A673 (cell line): Measurements from ENCODE around the gene FAM228A. TPM values are rescaled to one million over a fixed set of nuclear protein-coding genes. Genes with fewer than 3 reads are reported as not detected.

Experiments
- BruUV-seq: library from RNA; stranded (reverse); fragments of 400-500 nt; replicated peaks from 2 replicates; lab custom pipeline; 2021; lab: Mats Ljungman, UMichigan
- CTCF ChIA-PET: fragments of 300-600 bp; sonication (Branson Sonifier 250); formaldehyde crosslinking; loops from one replicate; lab custom pipeline; 2022; ENCODE audit warnings: antibody characterized with exemption; lab: Charles Lee
- POLR2A ChIA-PET: fragments of 300-600 bp; sonication (Branson Sonifier 250); formaldehyde crosslinking; loops from one replicate; lab custom pipeline; 2022; ENCODE audit warnings: antibody characterized with exemption; ENCODE audit not compliant: low non-redundant PET; lab: Charles Lee
- DNase-seq: peaks from one replicate; pipeline ENCODE4 v3.0.0-alpha.2; 2015; ENCODE audit warnings: low spot score
- H3K27ac ChIP-seq: fragments of 200-600 bp; sonication (generic); 2 replicates; pipeline ENCODE4 v1.5.1; 2016; ENCODE audit warnings: mixed run types, low read depth, mild to moderate bottlenecking, mixed read lengths, antibody characterized with exemption, low read length; ENCODE audit not compliant: poor library complexity, severe bottlenecking
- H3K27me3 ChIP-seq: fragments of 200-600 bp; sonication (generic); replicated peaks from 2 replicates; pipeline ENCODE4 v1.6.1; 2017; ENCODE audit warnings: mixed run types, low read depth, mild to moderate bottlenecking, mixed read lengths, antibody characterized with exemption, low read length; ENCODE audit not compliant: insufficient read depth, poor library complexity
- H3K36me3 ChIP-seq: fragments of 200-600 bp; sonication (generic); 2 replicates; pipeline ENCODE4 v1.6.1; 2016; ENCODE audit warnings: mixed run types, mild to moderate bottlenecking, mixed read lengths, antibody characterized with exemption, low read length; ENCODE audit not compliant: insufficient read depth, poor library complexity, severe bottlenecking
- H3K4me1 ChIP-seq: fragments of 200-600 bp; sonication (generic); 2 replicates; pipeline ENCODE4 v1.6.1; 2017; ENCODE audit warnings: mixed run types, mild to moderate bottlenecking, mixed read lengths, antibody characterized with exemption, low read length; ENCODE audit not compliant: insufficient read depth, poor library complexity, severe bottlenecking
- H3K4me3 ChIP-seq: fragments of 200-600 bp; sonication (generic); 2 replicates; pipeline ENCODE4 v1.5.1; 2016; ENCODE audit warnings: low read depth, mixed run types, mild to moderate bottlenecking, mixed read lengths, low read length; ENCODE audit not compliant: poor library complexity, severe bottlenecking
- H3K9me3 ChIP-seq: fragments of 200-600 bp; sonication (generic); 2 replicates; pipeline ENCODE4 v1.6.1; 2016; ENCODE audit warnings: mixed run types, low read depth, mild to moderate bottlenecking, mixed read lengths, antibody characterized with exemption, low read length; ENCODE audit not compliant: poor library complexity, severe bottlenecking
- EZH2 ChIP-seq: fragments of 200-600 bp; sonication (generic); IDR thresholded peaks from 2 replicates; pipeline ENCODE4 v1.6.1; 2017; ENCODE audit warnings: borderline replicate concordance, low read depth, mild to moderate bottlenecking, mixed read lengths, antibody characterized with exemption, low read length; ENCODE audit not compliant: poor library complexity, severe bottlenecking
- intact Hi-C: fragments of 100-400 bp; cut with micrococcal nuclease; formaldehyde crosslinking; loops from one replicate; pipeline ENCODE4 v1.10.0; 2022; ENCODE audit not compliant: unreplicated experiment
- total RNA-seq: library from RNA; stranded (reverse); gene quantifications from 2 replicates; pipeline ENCODE4 v1.2.3, GENCODE V29; 2021
- TF ChIP-seq, protein P1 (sequence below): fragments of 300-800, 200-600 bp; sonication (generic); conservative IDR thresholded peaks from 2 replicates; pipeline ENCODE4 v1.5.1; 2017; ENCODE audit warnings: low read depth, mild to moderate bottlenecking, antibody characterized with exemption, low read length, moderate library complexity, mixed read lengths

Gene FAM228A
- total RNA-seq, 1 experiment from 2014 or later, result not detected

DNA sequence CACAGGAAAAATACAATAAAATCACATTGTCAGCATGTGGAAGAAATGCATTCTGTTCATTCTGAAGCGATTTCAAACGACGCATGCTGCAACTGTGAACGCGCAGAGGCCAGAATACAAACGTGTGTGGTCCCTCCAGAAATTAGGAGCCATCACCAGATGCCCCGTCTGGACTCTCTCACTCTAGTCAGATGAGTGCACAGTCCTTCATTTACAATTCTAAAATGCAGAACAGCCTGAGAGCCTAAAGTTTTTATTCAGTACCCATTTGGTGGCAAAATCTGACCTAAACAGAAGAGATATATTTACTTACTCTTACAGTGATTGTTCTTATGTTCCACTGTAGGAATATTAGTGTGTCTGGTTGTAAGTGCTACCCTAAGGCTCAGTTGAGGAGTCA is 36.6 kb downstream of the FAM228A start:
- H3K4me3 ChIP-seq, result no peak overlapping the region
- CTCF ChIA-PET, result no interaction called here
- BruUV-seq, result no TSS peak
- TF ChIP-seq EZH2, result no peak
- TF ChIP-seq, protein P1, sequence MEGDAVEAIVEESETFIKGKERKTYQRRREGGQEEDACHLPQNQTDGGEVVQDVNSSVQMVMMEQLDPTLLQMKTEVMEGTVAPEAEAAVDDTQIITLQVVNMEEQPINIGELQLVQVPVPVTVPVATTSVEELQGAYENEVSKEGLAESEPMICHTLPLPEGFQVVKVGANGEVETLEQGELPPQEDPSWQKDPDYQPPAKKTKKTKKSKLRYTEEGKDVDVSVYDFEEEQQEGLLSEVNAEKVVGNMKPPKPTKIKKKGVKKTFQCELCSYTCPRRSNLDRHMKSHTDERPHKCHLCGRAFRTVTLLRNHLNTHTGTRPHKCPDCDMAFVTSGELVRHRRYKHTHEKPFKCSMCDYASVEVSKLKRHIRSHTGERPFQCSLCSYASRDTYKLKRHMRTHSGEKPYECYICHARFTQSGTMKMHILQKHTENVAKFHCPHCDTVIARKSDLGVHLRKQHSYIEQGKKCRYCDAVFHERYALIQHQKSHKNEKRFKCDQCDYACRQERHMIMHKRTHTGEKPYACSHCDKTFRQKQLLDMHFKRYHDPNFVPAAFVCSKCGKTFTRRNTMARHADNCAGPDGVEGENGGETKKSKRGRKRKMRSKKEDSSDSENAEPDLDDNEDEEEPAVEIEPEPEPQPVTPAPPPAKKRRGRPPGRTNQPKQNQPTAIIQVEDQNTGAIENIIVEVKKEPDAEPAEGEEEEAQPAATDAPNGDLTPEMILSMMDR, result no peak
- H3K4me1 ChIP-seq, result no peaks in the 10 kb centered on the region
- intact Hi-C loops, result no loop called here
- H3K36me3 ChIP-seq, result no peaks in the 10 kb centered on the region
- no peak for DNase-seq
- H3K27me3 ChIP-seq, result no peaks in the 10 kb centered on the region
- POLR2A ChIA-PET, result no interaction called here
- H3K27ac ChIP-seq, result no peak overlapping the region
- H3K9me3 ChIP-seq, result no peaks in the 10 kb centered on the region

DNA sequence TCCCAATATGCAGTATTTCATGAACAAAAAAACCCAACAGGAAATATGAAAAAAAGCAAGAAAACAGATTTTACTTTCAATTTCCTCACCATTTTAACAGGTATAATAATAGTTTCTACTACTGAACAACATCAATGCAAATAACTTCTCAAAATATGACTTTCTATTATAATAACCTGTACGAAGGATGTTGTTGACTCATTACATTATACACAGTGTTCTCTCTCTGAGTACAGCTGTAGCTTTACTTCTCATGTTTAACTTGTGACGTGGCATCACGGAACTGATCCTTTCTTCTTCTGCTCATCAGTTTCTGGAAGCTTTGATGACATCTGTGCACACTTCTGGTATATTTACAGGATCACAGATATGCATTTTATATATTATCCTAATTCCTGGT is 40.0 kb downstream of the FAM228A start:
- no peak for DNase-seq
- H3K4me3 ChIP-seq, result no peak overlapping the region
- intact Hi-C loops, result no loop called here
- BruUV-seq, result no TSS peak
- H3K27ac ChIP-seq, result no peak overlapping the region
- H3K27me3 ChIP-seq, result no peaks in the 10 kb centered on the region
- no peaks in the 10 kb centered on the region for H3K9me3 ChIP-seq
- H3K4me1 ChIP-seq, result no peaks in the 10 kb centered on the region
- POLR2A ChIA-PET, result no interaction called here
- H3K36me3 ChIP-seq, result no peaks in the 10 kb centered on the region
- CTCF ChIA-PET, result no interaction called here
- TF ChIP-seq, protein P1, result no peak

DNA sequence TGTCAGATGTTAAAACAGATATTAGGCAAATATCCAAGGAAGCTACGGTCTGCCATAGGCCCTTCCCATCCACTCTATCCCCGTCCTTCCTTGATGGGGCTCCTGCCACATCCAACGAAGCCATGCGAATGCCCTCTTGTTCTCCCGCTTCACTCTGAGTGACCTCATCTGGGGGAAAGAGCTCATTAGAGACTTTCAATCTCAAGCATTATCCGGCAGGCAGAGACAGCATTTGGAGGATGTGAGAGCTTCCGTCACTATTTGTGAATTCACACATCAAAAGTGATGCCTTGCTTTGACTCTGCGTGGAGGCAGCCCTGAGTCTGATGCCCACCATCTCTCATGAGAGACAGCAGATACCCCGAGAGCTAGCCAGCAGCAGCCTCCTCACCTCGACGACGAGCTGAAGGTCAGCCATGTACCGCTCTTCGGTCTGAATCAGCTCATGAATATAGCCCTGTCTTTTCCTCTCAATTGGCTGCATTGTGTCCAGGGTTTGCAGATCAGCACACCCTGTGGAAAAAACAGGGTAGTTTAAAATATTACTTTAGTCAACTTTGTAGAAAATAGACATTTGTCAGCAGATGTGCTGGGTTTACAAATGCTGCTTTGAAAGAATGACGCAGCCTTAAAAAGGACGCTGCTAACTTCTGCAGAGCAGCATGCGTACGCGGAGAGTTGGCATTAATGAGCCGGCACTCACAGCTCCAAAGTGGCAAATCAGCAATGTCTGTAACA is 45.9 kb downstream of the FAM228A start:
- POLR2A ChIA-PET, result no interaction called here
- no peak for DNase-seq
- Histone ChIP-seq H3K27ac (no peak overlapping the region), H3K4me1 (no peaks in the 10 kb centered on the region), H3K27me3 (no peaks in the 10 kb centered on the region), H3K9me3 (no peaks in the 10 kb centered on the region), H3K36me3 (no peaks in the 10 kb centered on the region), H3K4me3 (no peak overlapping the region)
- no TSS peak for BruUV-seq
- intact Hi-C loops, result no loop called here
- no peak for TF ChIP-seq EZH2
- TF ChIP-seq, protein P1, result no peak
- CTCF ChIA-PET, result no interaction called here
